Stimulated activated CD4-positive, alpha-beta T cell treated with anti-CD3 and anti-CD28 coated beads, Interleukin-1b, Interleukin-23, amount 100 ng/mL, for 24 hours (primary cell): Measurements from ENCODE around the gene RSPO4.

ENCODE experiments used
- DNase-seq, 4 experiments: peaks; one replicate each; pipeline ENCODE4 v3.0.0-alpha.2; 2020; ENCODE audit warnings: low read depth in 4 of 4, low spot score in 1 of 4

Gene RSPO4

GRCh38 chr20:971346-971745, 30.8 kb downstream of the RSPO4 start:
- no peak for DNase-seq

- no peak for DNase-seq
These were observed 32.2 kb downstream of the RSPO4 start for GRCh38 chr20:969868-970267.

GRCh38 chr20:967796-968742, 34.0 kb downstream of the RSPO4 start:
- DNase-seq = no peak

GRCh38 chr20:965956-966355, 36.2 kb downstream of the RSPO4 start:
- no peak for DNase-seq

GRCh38 chr20:963795-964194, 38.3 kb downstream of the RSPO4 start:
- no peak for DNase-seq

- DNase-seq = no peak
These were observed 39.4 kb downstream of the RSPO4 start for GRCh38 chr20:962683-963082.

GRCh38 chr20:962223-962622, 39.9 kb downstream of the RSPO4 start:
- no peak for DNase-seq

- DNase-seq = no peak
These were observed 40.3 kb downstream of the RSPO4 start for GRCh38 chr20:961768-962167.

- DNase-seq = no peak
These were observed 42.0 kb downstream of the RSPO4 start for GRCh38 chr20:959996-960615.

GRCh38 chr20:958936-959815, 42.9 kb downstream of the RSPO4 start:
- no peak for DNase-seq

- DNase-seq = no peak
These were observed 44.6 kb downstream of the RSPO4 start for GRCh38 chr20:957544-957943.

GRCh38 chr20:956330-956951, 45.7 kb downstream of the RSPO4 start:
- DNase-seq = peak; percentile 43 to 63 (median 58)

- no peak for DNase-seq
These were observed 46.5 kb downstream of the RSPO4 start for GRCh38 chr20:955656-956055.

GRCh38 chr20:955111-955510, 47.0 kb downstream of the RSPO4 start:
- DNase-seq = no peak

- DNase-seq = no peak
These were observed 48.4 kb downstream of the RSPO4 start for GRCh38 chr20:953742-954141.

GRCh38 chr20:952196-952795, 49.8 kb downstream of the RSPO4 start:
- DNase-seq = no peak

GRCh38 chr20:951384-952169, 50.5 kb downstream of the RSPO4 start:
- no peak for DNase-seq

- no peak for DNase-seq
These were observed 52.4 kb downstream of the RSPO4 start for GRCh38 chr20:949717-950116.

- no peak for DNase-seq
These were observed 55.3 kb downstream of the RSPO4 start for GRCh38 chr20:946826-947225.

GRCh38 chr20:945841-946240, 56.3 kb downstream of the RSPO4 start:
- no peak for DNase-seq
